GM19035 (cell line): ENCODE data around the gene SUPT3H.
A peak's percentile ranks its signal among the peaks of the same experiment; 100 is the strongest.

Experiments used
- ATAC-seq: cut with Tn5 transposase; IDR thresholded peaks from one replicate; pipeline ENCODE4 v1.9.1; 2021; ENCODE audit not compliant: unreplicated experiment

Gene SUPT3H

DNA sequence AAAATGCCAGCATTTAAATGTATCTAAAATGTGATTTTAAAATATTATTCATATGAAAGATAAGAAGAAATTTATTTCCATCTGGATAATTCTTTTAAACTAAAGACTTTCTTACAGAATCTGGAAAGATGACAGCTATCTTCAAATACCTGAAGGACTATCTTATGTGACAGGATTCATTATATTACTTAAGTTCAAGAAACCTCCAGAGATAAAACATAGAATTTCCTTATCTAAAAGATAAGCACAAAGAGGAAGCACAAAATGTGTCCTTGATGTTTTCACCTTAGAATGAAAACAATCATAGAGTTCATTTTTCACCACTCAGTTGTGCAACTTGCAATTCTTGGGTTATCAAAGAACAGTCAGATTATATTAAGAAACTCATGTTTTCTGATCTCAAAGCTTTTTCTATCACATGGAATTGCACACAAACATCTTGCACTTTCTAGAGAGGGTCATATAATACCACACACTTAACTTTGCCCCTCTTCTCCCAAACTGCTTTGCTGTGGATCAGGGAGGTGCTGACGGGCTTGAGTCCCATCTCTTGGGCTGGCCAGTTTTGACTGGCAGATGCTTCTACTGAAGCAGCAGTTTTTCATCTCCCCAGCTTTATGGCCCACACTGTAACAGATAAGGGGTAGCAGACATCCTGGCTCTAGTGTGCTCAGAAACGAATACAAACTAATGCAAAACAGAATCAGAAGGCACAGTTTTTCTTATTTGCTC lies 522.9 kb downstream of the SUPT3H start:
- no peak for ATAC-seq

DNA sequence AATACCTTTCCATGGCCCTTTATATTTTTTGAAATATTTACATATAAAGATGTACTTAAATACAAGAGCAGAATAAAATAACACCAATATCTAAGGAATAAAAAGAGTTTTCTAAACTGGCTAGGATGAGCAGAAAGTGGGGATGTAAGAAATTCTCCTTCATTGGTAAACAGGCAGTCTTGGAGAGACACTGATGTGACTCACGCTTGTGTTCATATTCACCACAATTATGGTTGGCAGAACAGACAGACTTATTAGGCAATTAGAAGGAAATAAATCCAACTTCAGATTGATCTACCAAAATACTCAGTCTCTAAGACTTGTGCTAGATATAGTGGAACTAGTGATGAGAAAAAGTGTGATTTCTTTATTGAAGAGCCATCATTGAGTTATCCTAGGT lies 526.6 kb downstream of the SUPT3H start:
- no peak for ATAC-seq

DNA sequence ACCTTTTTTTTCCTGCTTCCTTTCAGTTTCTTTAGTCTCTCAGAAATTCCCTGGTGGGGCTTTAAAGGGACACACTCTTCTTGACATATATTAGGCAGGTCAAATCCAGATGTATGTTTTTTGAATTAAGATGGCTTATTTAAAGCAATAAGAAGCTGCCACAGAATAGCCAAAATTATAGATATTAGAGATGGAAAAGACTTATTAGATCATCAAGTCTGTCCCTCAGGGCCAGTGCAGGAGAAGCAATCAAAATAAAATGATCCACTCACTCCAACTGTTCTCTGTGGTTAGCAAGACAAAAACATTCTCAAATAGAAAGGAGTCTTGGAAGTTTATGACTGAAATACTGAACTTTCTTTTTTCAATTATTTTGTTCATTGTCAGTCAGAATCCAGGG lies 527.4 kb downstream of the SUPT3H start:
- no peak for ATAC-seq

DNA sequence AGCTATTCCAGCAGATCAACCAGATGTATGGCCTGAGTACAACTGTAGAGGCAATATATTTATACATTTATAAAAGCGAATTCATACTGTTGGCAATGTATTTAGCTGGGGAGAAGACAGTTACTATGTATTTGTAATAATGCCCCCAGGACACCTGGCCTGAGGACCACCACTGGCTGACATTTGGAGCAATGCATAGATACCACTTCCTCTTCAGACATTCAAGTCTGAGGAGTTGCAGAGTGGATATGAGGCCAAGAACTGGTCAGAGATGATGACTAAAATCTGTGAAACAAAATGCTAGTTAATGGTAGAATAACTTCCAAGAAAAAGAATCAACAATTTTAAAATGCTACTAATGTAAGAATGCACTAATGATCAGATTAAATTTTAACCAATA lies 527.9 kb downstream of the SUPT3H start:
- no peak for ATAC-seq

DNA sequence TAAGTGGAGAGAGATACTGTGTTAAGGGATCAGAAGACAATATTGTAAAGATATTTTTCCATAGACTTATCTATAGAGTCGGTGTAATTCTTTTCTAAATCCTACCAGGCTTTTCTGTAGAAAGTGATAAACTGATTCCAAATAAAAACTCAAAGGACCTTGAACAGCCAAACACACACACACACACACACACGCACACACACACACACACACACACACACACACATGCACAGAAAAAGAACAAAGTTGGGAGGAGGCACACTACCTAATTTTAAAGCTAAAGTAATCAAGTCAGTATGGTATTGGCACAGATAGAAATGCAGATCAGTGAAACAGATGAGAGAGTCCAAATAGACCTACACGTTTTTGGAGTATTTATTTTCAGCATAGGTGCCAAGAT lies 534.0 kb downstream of the SUPT3H start:
- no peak for ATAC-seq

DNA sequence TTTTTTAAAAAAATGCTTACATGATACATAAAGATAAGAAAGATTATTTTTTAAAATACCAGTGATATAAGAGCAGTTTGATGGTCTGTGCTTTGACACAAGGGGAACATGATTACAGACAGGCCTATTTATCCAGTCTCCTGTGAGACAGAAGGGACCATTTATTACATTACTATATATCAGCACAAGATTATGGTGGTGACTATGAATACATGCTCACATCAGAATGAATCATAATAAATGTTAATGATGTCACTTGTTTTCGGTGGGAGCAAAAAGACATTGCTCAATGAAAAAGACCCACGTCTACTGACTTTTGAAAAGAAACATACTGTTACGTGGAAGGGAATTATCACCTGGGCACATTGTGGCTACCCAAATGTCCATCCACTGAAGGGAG lies 535.1 kb downstream of the SUPT3H start:
- ATAC-seq: no peak

DNA sequence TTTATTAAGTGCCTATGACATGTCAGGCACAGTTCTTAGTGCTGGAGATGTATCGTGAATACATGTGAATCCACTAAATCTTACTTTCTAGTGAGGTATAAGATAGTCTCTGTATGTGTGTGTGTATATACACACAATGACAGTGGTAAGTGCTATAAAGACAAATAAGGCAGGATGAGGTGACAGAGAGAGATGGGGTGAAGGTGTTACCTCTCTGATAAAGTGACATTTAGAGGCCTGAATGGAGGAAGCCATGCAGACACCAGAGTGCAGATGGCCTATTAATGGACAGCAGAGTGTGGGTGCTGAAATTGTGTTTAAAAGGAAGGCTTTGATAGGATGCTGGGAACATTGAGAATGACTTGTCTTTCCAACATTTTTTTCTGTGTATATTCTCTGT lies 535.9 kb downstream of the SUPT3H start:
- no peak for ATAC-seq

DNA sequence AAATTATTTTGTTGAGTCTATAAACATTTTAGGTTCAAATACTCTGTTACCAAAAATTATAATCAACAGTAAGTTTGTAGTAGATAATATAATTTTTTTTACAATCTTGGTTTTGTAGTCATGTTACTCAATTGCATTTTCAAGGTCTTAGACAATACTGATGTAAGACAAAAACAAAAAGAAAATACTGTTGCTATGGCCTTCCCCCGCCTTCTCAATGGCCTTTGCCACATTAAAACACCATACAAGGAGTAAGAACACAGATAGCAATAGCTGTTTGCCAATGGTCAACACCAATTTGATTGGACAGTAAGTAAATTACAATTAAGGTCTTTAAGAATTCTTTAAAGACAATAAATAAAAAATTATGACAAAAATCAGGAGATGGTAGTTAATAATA lies 540.0 kb downstream of the SUPT3H start:
- no peak for ATAC-seq

DNA sequence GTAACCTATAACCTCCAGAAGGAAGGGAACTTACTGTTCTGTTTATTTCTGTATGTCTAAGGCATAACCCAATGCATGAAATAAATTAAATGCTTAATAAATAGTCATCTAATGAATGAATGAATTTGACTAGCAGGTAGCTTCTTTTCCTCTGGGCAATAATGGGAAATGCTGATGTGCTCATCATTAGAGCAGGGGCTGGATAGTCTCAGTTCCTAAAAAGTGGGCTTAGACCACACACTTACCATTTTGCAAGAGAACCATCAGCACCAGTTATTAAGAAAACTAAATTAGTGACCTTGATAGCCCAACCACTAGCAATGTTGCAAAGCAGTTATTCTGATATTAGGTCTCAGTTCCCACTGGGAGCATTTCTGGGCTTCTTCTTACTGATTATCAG lies 540.5 kb downstream of the SUPT3H start:
- no peak for ATAC-seq

DNA sequence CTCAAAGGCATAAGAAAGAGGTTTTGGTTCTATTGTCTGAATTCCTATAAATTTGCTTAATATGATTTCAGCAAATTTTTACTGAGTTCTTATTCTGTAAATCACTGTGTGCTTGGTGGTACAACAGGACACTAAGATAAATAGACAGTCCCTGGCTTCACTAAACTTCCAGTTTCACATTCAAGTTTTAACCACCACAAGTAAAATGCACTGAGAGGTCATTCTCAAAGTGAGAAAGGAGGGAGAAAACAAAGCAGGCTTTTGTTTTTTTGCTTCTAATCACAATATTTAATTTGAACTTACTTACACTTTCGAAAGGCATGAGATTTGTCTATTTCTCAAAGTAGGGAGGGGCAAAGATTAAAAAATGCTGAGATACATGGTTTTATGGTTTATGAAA lies 544.5 kb downstream of the SUPT3H start:
- ATAC-seq: peak; percentile 89

DNA sequence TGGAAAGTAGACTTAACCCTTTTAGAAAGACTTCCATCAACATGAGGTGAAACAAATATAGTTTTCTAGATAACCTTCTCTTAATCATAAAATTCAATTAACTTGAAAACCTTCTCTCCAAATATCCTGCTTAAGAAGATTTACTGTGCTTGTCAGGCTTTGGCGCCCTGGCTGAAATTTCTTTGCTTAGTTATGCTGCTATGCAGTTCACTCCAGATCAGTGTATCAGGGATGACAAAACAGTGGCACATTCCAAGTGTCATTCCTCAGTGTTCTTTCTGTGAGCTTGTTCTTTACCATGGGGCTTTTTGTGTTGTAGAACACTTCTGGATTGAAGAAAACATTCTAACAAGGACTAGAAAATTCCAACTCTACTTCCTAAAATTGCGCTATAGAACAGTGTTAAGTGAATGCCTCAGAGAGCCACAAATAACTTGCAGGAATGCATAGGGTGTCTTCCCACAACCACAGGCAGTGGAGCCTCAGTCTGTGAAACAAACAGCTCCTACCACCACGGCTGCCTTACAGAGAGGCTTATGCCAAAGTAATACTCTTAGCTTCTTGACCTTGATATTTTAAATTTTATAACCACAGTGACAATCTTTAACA lies 546.6 kb downstream of the SUPT3H start:
- ATAC-seq: no peak

DNA sequence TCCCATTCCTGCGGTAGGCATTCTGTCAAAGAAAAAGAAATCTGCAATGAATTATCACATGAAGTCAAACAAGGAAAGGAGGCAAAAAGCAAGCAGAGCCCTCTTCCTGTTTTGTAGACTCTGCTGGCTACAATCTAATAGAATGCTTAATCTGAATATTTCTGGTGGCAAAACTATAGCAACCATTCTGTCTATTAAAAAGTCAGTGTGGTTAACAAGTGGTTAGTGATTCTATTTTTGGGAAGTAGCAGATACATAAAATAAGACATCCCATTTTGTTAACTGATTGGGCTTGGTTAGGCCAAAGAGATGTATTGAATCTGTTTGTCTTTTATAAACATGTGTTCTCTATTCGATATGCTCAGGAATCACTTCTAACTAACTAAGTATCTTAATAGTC lies 547.9 kb downstream of the SUPT3H start:
- ATAC-seq: no peak

DNA sequence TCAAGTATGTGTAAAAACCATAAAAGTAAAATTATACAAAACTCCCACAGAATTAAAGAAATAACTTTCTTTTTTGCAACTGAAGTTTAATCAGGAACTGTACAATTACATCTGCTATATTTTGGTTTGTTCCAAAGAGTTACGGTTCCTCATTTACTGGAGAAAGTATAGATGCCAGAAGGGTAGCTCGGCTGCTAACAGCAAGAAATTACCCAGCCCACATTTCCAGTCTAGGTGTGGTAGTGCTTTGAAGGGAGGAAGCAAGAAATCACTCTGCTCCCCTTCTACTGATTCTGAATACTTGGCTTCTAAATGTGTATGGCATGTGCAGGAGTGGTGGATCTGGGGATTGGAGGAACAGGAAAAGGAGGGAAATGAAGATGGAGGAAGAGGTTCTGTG lies 549.0 kb downstream of the SUPT3H start:
- no peak for ATAC-seq

DNA sequence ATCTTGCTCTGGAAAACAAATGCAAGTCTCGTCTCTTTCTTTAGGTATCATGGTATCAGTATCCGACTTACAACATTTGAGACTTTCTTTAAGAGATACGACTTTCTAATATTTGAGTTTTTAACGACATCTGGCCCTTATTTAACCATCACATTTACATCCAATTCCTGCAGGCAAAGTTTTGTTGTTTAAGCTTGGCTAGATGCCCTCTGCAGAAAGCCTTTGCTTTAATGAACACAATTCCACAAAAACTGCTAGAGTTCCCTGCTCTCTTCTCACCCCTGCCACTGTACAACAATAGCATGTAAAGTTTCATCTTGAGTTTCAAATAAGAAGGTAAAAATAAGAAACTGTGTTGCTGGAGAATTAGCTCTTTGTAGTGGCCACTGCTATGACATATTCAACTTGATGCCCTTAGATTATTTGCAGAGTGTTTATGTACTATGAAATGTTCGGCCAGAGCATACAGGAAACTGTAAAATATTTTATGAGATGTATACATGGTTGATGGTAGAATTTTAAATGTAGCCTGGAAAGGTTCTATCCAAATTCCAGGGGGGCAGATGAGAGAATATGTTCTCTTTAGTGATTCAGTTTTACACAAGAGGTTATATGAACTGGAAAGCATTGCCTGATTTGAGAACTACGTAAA lies 551.6 kb downstream of the SUPT3H start:
- ATAC-seq: no peak

DNA sequence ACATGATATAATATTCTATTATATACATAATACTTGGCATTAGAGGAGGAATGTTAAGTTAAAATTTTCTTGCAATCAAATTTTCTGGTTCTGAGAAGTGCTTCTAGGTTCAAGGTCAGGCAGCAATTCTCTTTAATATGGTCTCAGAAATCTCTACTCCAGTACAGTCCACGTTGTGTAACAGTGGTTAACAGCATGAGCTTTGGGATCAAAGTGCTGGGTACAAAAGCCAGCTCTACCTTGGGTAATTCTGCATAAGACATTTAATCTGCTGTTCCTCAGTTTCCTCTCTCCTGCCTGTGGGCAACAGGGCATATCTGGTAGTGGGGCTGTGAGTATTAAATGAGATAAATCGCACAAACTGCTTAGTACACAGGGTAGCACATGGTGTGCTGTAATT lies 552.5 kb downstream of the SUPT3H start:
- no peak for ATAC-seq

DNA sequence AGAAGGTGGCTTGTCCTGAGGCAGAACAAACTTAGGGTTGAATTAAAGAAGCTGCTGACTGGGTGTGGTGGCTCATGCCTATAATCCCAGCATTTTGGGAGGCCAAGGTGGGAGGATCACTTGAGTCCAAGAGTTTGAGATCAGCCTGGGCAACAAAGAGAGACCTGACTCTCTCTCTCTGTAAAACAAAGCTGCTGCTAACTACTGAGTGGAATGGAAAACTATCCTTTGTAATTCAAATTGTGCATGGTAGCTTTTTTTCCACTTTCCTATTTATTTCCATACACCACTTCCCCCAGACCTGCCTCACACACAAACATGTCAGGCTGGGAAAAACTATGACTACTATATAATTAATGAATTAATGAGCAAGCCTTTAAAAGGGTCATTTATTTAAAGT lies 553.2 kb downstream of the SUPT3H start:
- ATAC-seq: no peak

DNA sequence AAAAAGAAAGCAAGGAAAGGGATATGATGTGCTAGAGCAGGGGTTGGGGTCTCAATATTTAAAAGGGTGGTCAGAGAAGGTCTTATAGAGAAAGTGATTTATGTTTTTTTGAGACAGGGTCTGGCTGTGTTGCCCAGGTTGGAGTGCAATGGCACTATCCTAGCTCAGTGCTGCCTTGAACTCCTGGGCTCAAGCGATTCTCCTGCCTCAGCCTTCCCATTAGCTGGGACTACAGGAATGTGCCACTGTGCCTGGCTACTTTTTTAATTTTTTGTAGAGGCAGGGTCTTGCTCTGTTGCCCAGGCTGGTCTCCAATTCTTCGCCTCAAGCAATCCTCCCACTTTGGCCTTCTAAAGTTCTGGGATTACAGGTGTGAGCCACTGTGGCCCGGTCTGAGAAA lies 557.0 kb downstream of the SUPT3H start:
- no peak for ATAC-seq

DNA sequence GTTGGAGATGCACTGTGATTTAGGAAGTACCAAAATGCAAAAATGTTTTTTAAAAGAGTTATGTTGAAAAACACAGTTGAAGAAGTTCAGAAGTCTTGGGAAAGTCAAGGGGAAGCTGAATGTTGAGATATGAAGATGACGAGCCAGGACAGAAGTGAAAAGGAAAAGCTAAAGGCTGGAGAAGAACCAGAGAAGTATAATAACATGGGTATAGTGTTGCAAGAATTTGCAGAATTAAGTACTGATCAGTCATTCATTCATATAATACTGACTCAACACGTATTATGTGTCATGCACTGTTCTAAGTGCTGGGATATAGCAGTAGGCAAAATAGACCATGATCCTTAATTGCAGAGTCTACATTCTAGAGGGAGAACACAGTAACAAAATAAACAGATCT lies 557.4 kb downstream of the SUPT3H start:
- ATAC-seq: no peak

DNA sequence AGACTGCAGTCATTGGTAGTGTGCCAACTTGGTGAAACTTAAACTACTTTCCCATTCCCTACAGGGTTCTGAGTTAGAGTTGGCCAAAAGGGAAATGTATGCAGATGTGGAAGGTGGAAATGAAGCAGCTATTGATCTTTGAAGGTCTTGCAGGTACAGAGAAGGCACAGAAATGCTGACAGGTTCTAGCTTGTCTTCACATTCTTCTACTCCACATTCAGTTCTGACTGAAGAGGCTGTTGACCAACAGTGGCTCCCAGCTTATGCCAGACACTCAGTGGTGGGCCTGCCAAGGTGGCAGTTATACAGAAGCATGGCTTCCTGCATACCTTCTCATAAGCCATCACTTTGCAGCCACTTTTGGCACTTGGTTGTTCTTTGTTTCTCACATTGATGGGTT lies 566.3 kb downstream of the SUPT3H start:
- no peak for ATAC-seq

DNA sequence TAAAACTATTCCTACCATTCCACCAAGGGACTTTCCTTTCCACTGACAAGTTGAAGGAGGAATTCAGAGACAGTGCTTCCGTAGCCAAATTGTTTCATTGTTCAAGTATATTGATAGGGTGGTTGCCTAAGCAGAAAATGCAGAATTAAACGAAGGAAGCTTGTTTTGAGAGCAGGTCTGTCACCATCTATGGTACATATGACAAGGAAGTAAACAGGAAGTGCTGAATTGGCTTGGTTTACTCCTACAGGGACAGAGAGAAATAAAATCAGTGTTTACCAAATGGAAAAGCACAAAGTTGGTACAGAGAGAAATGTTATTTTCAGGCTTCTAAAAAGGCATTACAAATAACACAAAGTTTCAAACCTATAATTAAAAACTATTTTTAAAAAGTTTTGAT lies 568.5 kb downstream of the SUPT3H start:
- ATAC-seq: no peak

DNA sequence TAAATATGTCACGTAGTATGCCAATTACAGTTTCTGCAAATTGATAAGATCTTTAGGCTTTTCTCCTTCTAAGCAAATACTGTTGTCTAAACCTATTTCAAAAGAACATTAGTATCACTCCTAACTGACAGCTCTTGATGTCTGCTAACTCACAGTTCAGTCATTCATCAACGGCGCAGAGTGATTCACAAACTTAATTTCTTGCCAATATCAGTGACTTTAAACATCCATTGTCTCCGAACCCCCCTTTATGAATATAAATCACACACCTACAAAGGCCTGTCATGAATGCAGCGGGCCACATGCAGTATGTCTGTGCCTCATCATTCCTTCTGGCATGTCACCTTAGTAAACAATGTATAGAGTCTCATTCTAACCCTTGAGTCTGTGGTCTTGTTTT lies 569.6 kb downstream of the SUPT3H start:
- no peak for ATAC-seq

DNA sequence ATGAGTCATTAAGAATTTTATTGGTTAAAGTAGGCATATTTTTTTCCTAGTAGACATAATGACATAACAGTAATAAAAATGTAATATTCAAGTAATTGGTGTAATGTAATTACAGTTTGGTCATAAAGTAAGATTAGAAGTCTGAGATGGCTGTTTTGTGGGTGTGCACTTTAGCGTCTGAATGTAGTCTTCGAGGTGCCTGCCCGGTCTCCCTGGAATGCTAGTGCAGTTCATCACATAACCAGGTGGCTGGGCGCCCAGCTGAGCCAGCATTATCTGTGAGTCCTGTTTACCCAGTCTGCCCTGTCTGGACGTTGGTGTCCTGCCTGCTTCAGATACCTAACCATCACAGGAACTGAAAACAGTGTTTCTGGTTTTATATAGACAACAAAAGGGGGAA lies 571.1 kb downstream of the SUPT3H start:
- ATAC-seq: no peak
